Left lung (tissue), 10 donors: ENCODE data around the gene PLAGL1. TPM values are rescaled to one million over a fixed set of nuclear protein-coding genes. Genes with fewer than 3 reads are reported as not detected.

ENCODE experiments used
- ATAC-seq: fragments of 200-7000 bp; cut with Tn5 transposase; one replicate; pipeline ENCODE4 v1.9.1; 2020; ENCODE audit warnings: moderate library complexity
- DNase-seq, 4 donors: peaks; one replicate each; pipeline ENCODE4 v3.0.0-alpha.2; 2013 to 2020
- H3K27ac ChIP-seq, 2 donors: fragments of 200-600 bp; sonication (generic) in 1 of 2; one replicate each; pipeline versions ENCODE4 v1.5.0 to v1.8.0; 2020 to 2021
- H3K27me3 ChIP-seq, 2 donors: fragments of 200-600 bp; sonication (generic) in 1 of 2; one replicate each; pipeline versions ENCODE4 v1.5.0 to v1.8.0; 2020 to 2021
- H3K36me3 ChIP-seq, 2 donors: fragments of 200-600 bp; sonication (generic) in 1 of 2; one replicate each; pipeline versions ENCODE4 v1.5.0 to v1.8.0; 2020 to 2021
- H3K4me1 ChIP-seq, 2 donors: fragments of 200-600 bp; one replicate each; pipeline ENCODE4 v1.8.0; 2021
- H3K4me3 ChIP-seq, 2 donors: fragments of 200-600 bp; sonication (generic) in 1 of 2; one replicate each; pipeline versions ENCODE4 v1.5.0 to v1.8.0; 2020 to 2021; ENCODE audit warnings: mild to moderate bottlenecking in 1 of 2
- H3K9me3 ChIP-seq, 2 donors: fragments of 200-600 bp; sonication (generic) in 1 of 2; one replicate each; pipeline versions ENCODE4 v1.5.0 to v1.8.0; 2020 to 2021
- CTCF ChIP-seq, 2 donors: fragments of 200-600 bp; sonication (generic) in 1 of 2; IDR thresholded peaks; one replicate each; pipeline versions ENCODE4 v1.5.0 to v1.8.0; 2021; ENCODE audit warnings: antibody characterized with exemption in 2 of 2
- intact Hi-C, 2 donors: fragments of 100-400 bp; cut with DNase I; formaldehyde crosslinking; loops; one replicate each; pipeline versions ENCODE4 v1.11.2 to v1.14.2; 2022
- polyA plus RNA-seq, 6 donors: library from polyadenylated mRNA; unstranded; fragments of 120-200 nt; gene quantifications; one replicate each; pipeline ENCODE4 v1.2.1, GENCODE V29; 2013; ENCODE audit not compliant: insufficient read length in 6 of 6
- total RNA-seq, 2 donors: library from RNA; stranded (reverse); fragmentation: NEBNext Ultra II Directional; extraction: Animal tissue kit (Norgen Biotek cat#: 25700); gene quantifications; one replicate each; pipeline ENCODE4 v1.2.1, GENCODE V29; 2021
- donor health status: DM: no; HTN: yes; CAD: no.
- donor health status: DM: no; HTN: no; CAD: no.

The PLAGL1 gene
- total and polyA plus RNA-seq, 8 donors = 38.5 to 166 (median 137) TPM

- intact Hi-C loops = no loop called here
- H3K9me3 ChIP-seq = no peaks in the 10 kb centered on the region
- no peak for DNase-seq
- H3K4me3 ChIP-seq = no peak overlapping the region
- H3K27me3 ChIP-seq = no peaks in the 10 kb centered on the region
- peaks cover 0 to 3% of the 10 kb centered on the region in 2 donors for H3K4me1 ChIP-seq
- peaks cover 0 to 11% of the 10 kb centered on the region in 2 donors for H3K36me3 ChIP-seq
- TF ChIP-seq CTCF (IDR thresholded peaks at IDR 0.05) = no peak
- no peak for ATAC-seq
- H3K27ac ChIP-seq = peak overlapping the region in 1 of 2 donors; percentile 6
Measured at GRCh38 chr6:143952060-143952778, 55.8 kb downstream of the PLAGL1 start.

GRCh38 chr6:143950875-143951274 is 57.2 kb downstream of the PLAGL1 start:
- Histone ChIP-seq H3K27ac (no peak overlapping the region), H3K36me3 (peaks cover 0 to 11% of the 10 kb centered on the region in 2 donors), H3K4me1 (peaks cover 0 to 3% of the 10 kb centered on the region in 2 donors), H3K4me3 (no peak overlapping the region), H3K27me3 (no peaks in the 10 kb centered on the region), H3K9me3 (no peaks in the 10 kb centered on the region)
- intact Hi-C loops = no loop called here
- ATAC-seq = no peak
- no peak for TF ChIP-seq CTCF (IDR thresholded peaks at IDR 0.05)
- no peak for DNase-seq

- H3K4me1 ChIP-seq = peaks cover 0 to 3% of the 10 kb centered on the region in 2 donors
- H3K27ac ChIP-seq = peak overlapping the region in 1 of 2 donors; percentile 46
- H3K4me3 ChIP-seq = no peak overlapping the region
- intact Hi-C loops = no loop called here
- peak in 1 of 4 donors; percentile 42 for DNase-seq
- no peaks in the 10 kb centered on the region for H3K27me3 ChIP-seq
- H3K9me3 ChIP-seq = no peaks in the 10 kb centered on the region
- peaks cover 0 to 11% of the 10 kb centered on the region in 2 donors for H3K36me3 ChIP-seq
- no peak for TF ChIP-seq CTCF (IDR thresholded peaks at IDR 0.05)
- peak; percentile 46 for ATAC-seq
Measured at GRCh38 chr6:143949962-143950361, 58.1 kb downstream of the PLAGL1 start.

GRCh38 chr6:143949535-143949934 is 58.5 kb downstream of the PLAGL1 start:
- H3K27me3 ChIP-seq = no peaks in the 10 kb centered on the region
- intact Hi-C loops = no loop called here
- H3K4me3 ChIP-seq = no peak overlapping the region
- DNase-seq = peak in 2 of 4 donors; percentile 37 to 75
- H3K27ac ChIP-seq = peak overlapping the region in 1 of 2 donors; percentile 46
- ATAC-seq = peak; percentile 82
- no peak for TF ChIP-seq CTCF (IDR thresholded peaks at IDR 0.05)
- peaks cover 0 to 3% of the 10 kb centered on the region in 2 donors for H3K4me1 ChIP-seq
- peaks cover 0 to 11% of the 10 kb centered on the region in 2 donors for H3K36me3 ChIP-seq
- H3K9me3 ChIP-seq = no peaks in the 10 kb centered on the region

GRCh38 chr6:143948208-143948607 is 59.9 kb downstream of the PLAGL1 start:
- TF ChIP-seq CTCF (IDR thresholded peaks at IDR 0.05) = no peak
- peaks cover 0 to 3% of the 10 kb centered on the region in 2 donors for H3K4me1 ChIP-seq
- H3K27ac ChIP-seq = no peak overlapping the region
- H3K4me3 ChIP-seq = no peak overlapping the region
- intact Hi-C loops = no loop called here
- ATAC-seq (no peak), DNase-seq (no peak)
- peaks cover 0 to 11% of the 10 kb centered on the region in 2 donors for H3K36me3 ChIP-seq
- no peaks in the 10 kb centered on the region for H3K9me3 ChIP-seq
- no peaks in the 10 kb centered on the region for H3K27me3 ChIP-seq
